ENCODE measurements around the gene CP.
"Not testable (repeated sequence)": the region's sequence is repeated elsewhere in the genome, so short reads cannot be mapped to it uniquely, and the experiment has no call there.

DNA sequence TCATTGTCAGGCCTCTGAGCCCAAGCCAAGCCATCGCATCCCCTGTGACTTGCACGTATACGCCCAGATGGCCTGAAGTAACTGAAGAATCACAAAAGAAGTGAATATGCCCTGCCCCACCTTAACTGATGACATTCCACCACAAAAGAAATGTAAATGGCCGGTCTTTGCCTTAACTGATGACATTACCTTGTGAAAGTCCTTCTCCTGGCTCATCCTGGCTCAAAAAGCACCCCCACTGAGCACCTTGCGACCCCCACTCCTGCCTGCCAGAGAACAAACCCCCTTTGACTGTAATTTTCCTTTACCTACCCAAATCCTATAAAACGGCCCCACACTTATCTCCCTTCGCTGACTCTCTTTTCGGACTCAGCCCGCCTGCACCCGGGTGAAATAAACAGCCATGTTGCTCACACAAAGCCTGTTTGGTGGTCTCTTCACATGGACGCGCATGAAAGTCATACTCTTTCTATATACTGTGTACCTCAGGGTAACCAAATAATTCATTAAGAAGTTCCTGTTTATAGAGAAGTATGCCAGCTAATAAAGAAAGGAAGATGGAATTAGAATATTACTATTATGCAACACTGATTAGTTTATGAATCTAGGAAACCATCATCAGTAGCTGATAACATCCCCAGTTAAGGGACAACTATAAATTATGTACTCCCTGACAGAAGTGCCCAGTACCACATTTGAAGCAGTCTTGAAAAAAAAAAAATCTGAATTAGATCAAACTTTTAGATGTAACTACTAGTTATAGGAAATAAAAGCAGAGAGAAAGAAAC, 24.6 kb downstream of the CP start:
- TF ChIP-seq, protein P1, sequence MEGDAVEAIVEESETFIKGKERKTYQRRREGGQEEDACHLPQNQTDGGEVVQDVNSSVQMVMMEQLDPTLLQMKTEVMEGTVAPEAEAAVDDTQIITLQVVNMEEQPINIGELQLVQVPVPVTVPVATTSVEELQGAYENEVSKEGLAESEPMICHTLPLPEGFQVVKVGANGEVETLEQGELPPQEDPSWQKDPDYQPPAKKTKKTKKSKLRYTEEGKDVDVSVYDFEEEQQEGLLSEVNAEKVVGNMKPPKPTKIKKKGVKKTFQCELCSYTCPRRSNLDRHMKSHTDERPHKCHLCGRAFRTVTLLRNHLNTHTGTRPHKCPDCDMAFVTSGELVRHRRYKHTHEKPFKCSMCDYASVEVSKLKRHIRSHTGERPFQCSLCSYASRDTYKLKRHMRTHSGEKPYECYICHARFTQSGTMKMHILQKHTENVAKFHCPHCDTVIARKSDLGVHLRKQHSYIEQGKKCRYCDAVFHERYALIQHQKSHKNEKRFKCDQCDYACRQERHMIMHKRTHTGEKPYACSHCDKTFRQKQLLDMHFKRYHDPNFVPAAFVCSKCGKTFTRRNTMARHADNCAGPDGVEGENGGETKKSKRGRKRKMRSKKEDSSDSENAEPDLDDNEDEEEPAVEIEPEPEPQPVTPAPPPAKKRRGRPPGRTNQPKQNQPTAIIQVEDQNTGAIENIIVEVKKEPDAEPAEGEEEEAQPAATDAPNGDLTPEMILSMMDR (IDR thresholded peaks at IDR 0.05; ENCODE audit: low read length): not testable (repeated sequence)
- TF ChIP-seq EZH2 (IDR thresholded peaks at IDR 0.05; ENCODE audit: borderline replicate concordance, low read length): not testable (repeated sequence)

Data from OCI-LY1 (cell line).